Natural killer cell treated with Interleukin-12 subunit alpha and Interleukin-12 subunit beta and Interleukin-15 and Interleukin-18, amount 100 ng/mL, for 72 hours (primary cell): ENCODE results near the gene SRD5A1. TPM values are rescaled to one million over a fixed set of nuclear protein-coding genes. Genes with fewer than 3 reads are reported as not detected.

Source experiments
- ATAC-seq, 2 donors: fragments of 150-1000 bp; cut with Tn5 transposase in 1 of 2; sonication (Bioruptor Pico), chemical (Tn5 transposase) in 1 of 2; 2 replicates each; pipeline ENCODE4 v1.10.0; 2021
- DNase-seq: peaks from one replicate; pipeline ENCODE4 v3.0.0; 2022; ENCODE audit warnings: low spot score
- H3K27ac Mint-ChIP-seq, 2 donors: 1 replicate in 1 of 2; 2 replicates in 1 of 2; pipeline ENCODE4 v1.8.0; 2022; ENCODE audit warnings: mixed read lengths in 2 of 2, mild to moderate bottlenecking in 1 of 2, moderate library complexity in 1 of 2
- H3K27me3 Mint-ChIP-seq, 2 donors: 1 replicate in 1 of 2; 2 replicates in 1 of 2; pipeline ENCODE4 v1.8.0; 2022; ENCODE audit warnings: mixed read lengths in 2 of 2
- H3K36me3 Mint-ChIP-seq: one replicate; pipeline ENCODE4 v1.8.0; 2022; ENCODE audit warnings: mixed read lengths
- H3K4me1 Mint-ChIP-seq, 2 donors: 1 replicate in 1 of 2; 2 replicates in 1 of 2; pipeline ENCODE4 v1.8.0; 2022; ENCODE audit warnings: low read depth in 2 of 2, mixed read lengths in 2 of 2, mild to moderate bottlenecking in 1 of 2
- H3K4me3 Mint-ChIP-seq: one replicate; pipeline ENCODE4 v1.8.0; 2022; ENCODE audit warnings: mixed read lengths
- H3K9me3 Mint-ChIP-seq: 2 replicates; pipeline ENCODE4 v1.8.0; 2022; ENCODE audit warnings: mixed read lengths
- total RNA-seq, 2 donors: library from RNA; stranded (reverse); gene quantifications; one replicate each; pipeline ENCODE4 v1.2.3, GENCODE V29; 2022

Gene SRD5A1
- total RNA-seq, 2 donors from 2014 or later, result 7.2 to 14.6 TPM

- H3K27ac Mint-ChIP-seq, result peak overlapping the region in 1 of 2 donors; percentile 61
- no peaks in the 10 kb centered on the region for H3K36me3 Mint-ChIP-seq
- DNase-seq (no peak), ATAC-seq (no peak)
- H3K4me1 Mint-ChIP-seq, result peaks cover 60 to 70% of the 10 kb centered on the region in 2 donors
- no peak overlapping the region for H3K4me3 Mint-ChIP-seq
- H3K27me3 Mint-ChIP-seq, result no peaks in the 10 kb centered on the region
- H3K9me3 Mint-ChIP-seq, result no peaks in the 10 kb centered on the region
Measured at GRCh38 chr5:6717687-6718086, 84.4 kb downstream of the SRD5A1 start.

GRCh38 chr5:6718161-6718681 lies 85.0 kb downstream of the SRD5A1 start:
- Mint-ChIP-seq H3K4me3 (peak overlapping the region; percentile 20), H3K9me3 (no peaks in the 10 kb centered on the region), H3K4me1 (peaks cover 61 to 71% of the 10 kb centered on the region in 2 donors), H3K27ac (no peak overlapping the region), H3K27me3 (no peaks in the 10 kb centered on the region), H3K36me3 (no peaks in the 10 kb centered on the region)
- no peak for DNase-seq
- no peak for ATAC-seq

GRCh38 chr5:6718718-6719117 lies 85.5 kb downstream of the SRD5A1 start:
- Mint-ChIP-seq H3K4me3 (no peak overlapping the region), H3K27me3 (no peaks in the 10 kb centered on the region), H3K4me1 (peaks cover 66 to 76% of the 10 kb centered on the region in 2 donors), H3K27ac (no peak overlapping the region), H3K9me3 (no peaks in the 10 kb centered on the region), H3K36me3 (no peaks in the 10 kb centered on the region)
- ATAC-seq, result no peak
- DNase-seq, result no peak

GRCh38 chr5:6719417-6719816 lies 86.2 kb downstream of the SRD5A1 start:
- H3K4me1 Mint-ChIP-seq, result peaks cover 71 to 83% of the 10 kb centered on the region in 2 donors
- no peak overlapping the region for H3K27ac Mint-ChIP-seq
- H3K27me3 Mint-ChIP-seq, result no peaks in the 10 kb centered on the region
- no peaks in the 10 kb centered on the region for H3K36me3 Mint-ChIP-seq
- ATAC-seq (no peak), DNase-seq (no peak)
- no peaks in the 10 kb centered on the region for H3K9me3 Mint-ChIP-seq
- H3K4me3 Mint-ChIP-seq, result no peak overlapping the region

GRCh38 chr5:6719896-6720560 lies 86.8 kb downstream of the SRD5A1 start:
- no peaks in the 10 kb centered on the region for H3K27me3 Mint-ChIP-seq
- H3K36me3 Mint-ChIP-seq, result no peaks in the 10 kb centered on the region
- H3K9me3 Mint-ChIP-seq, result no peaks in the 10 kb centered on the region
- DNase-seq (no peak), ATAC-seq (no peak)
- peak overlapping the region; percentile 28 to 33 for H3K27ac Mint-ChIP-seq
- H3K4me1 Mint-ChIP-seq, result peaks cover 74 to 88% of the 10 kb centered on the region in 2 donors
- peak overlapping the region; percentile 22 for H3K4me3 Mint-ChIP-seq

- Mint-ChIP-seq H3K4me1 (peaks cover 73 to 87% of the 10 kb centered on the region in 2 donors), H3K36me3 (no peaks in the 10 kb centered on the region), H3K27me3 (no peaks in the 10 kb centered on the region), H3K9me3 (no peaks in the 10 kb centered on the region), H3K4me3 (peak overlapping the region; percentile 22), H3K27ac (peak overlapping the region; percentile 77 to 85)
- DNase-seq (no peak), ATAC-seq (no peak)
Measured at GRCh38 chr5:6720561-6720921, 87.3 kb downstream of the SRD5A1 start.

GRCh38 chr5:6721442-6721841 lies 88.2 kb downstream of the SRD5A1 start:
- Mint-ChIP-seq H3K36me3 (no peaks in the 10 kb centered on the region), H3K4me3 (peak overlapping the region; percentile 80), H3K27me3 (no peaks in the 10 kb centered on the region), H3K4me1 (peaks cover 68 to 85% of the 10 kb centered on the region in 2 donors), H3K27ac (peak overlapping the region; percentile 77 to 85), H3K9me3 (no peaks in the 10 kb centered on the region)
- ATAC-seq, result no peak
- DNase-seq, result no peak

GRCh38 chr5:6722015-6722414 lies 88.8 kb downstream of the SRD5A1 start:
- peak overlapping the region; percentile 77 to 85 for H3K27ac Mint-ChIP-seq
- DNase-seq (no peak), ATAC-seq (peak in 1 of 2 donors; percentile 34)
- H3K27me3 Mint-ChIP-seq, result no peaks in the 10 kb centered on the region
- H3K4me1 Mint-ChIP-seq, result peaks cover 69 to 85% of the 10 kb centered on the region in 2 donors
- no peaks in the 10 kb centered on the region for H3K9me3 Mint-ChIP-seq
- no peaks in the 10 kb centered on the region for H3K36me3 Mint-ChIP-seq
- H3K4me3 Mint-ChIP-seq, result peak overlapping the region; percentile 80

GRCh38 chr5:6723122-6723815 lies 90.0 kb downstream of the SRD5A1 start:
- Mint-ChIP-seq H3K9me3 (no peaks in the 10 kb centered on the region), H3K36me3 (no peaks in the 10 kb centered on the region), H3K4me3 (no peak overlapping the region), H3K4me1 (peaks cover 70 to 84% of the 10 kb centered on the region in 2 donors), H3K27me3 (no peaks in the 10 kb centered on the region), H3K27ac (peak overlapping the region in 1 of 2 donors; percentile 19)
- ATAC-seq, result no peak
- DNase-seq, result no peak

- Mint-ChIP-seq H3K27ac (peak overlapping the region in 1 of 2 donors; percentile 19), H3K27me3 (no peaks in the 10 kb centered on the region), H3K4me3 (no peak overlapping the region), H3K36me3 (no peaks in the 10 kb centered on the region), H3K9me3 (no peaks in the 10 kb centered on the region), H3K4me1 (peaks cover 66 to 78% of the 10 kb centered on the region in 2 donors)
- DNase-seq (no peak), ATAC-seq (no peak)
Measured at GRCh38 chr5:6723816-6724300, 90.6 kb downstream of the SRD5A1 start.

Other genes with a start within 250 kb of the SRD5A1 start
- gene UBE2QL1, start 184.6 kb upstream of the SRD5A1 start, total RNA-seq, result not detected
- 100 to 1,000 TPM; 111 to 164 TPM for gene NSUN2, start 396 bp upstream of the SRD5A1 start, total RNA-seq
- 10 to 100 TPM; 37.8 to 69.9 TPM for gene TENT4A, start 80.0 kb downstream of the SRD5A1 start, total RNA-seq